HepG2 (cell line): ENCODE data around the gene BMF. TPM values are rescaled to one million over a fixed set of nuclear protein-coding genes. Genes with fewer than 3 reads are reported as not detected.

Source experiments
- ARID5B ChIP-seq: IDR thresholded peaks from 2 replicates; pipeline ENCODE4 v1.4.0; 2020; ENCODE audit warnings: mild to moderate bottlenecking, missing genetic modification reagents
- CC2D1A ChIP-seq: sonication (generic); formaldehyde crosslinking; IDR thresholded peaks from 2 replicates; pipeline ENCODE4 v1.8.1; 2023; ENCODE audit warnings: mild to moderate bottlenecking, missing genetic modification reagents
- CENPBD1 ChIP-seq: sonication (generic); formaldehyde crosslinking; IDR thresholded peaks from 2 replicates; pipeline ENCODE4 v1.8.0; 2022; ENCODE audit warnings: missing genetic modification reagents, low read depth, mild to moderate bottlenecking, borderline replicate concordance
- CREM ChIP-seq, 2 experiments: sonication (generic) in 1 of 2; formaldehyde crosslinking in 1 of 2; IDR thresholded peaks; 2 replicates each; pipeline versions ENCODE4 v1.4.0 to v1.6.1; 2016 to 2020; ENCODE audit warnings: antibody characterized with exemption in 1 of 2, mild to moderate bottlenecking in 1 of 2, missing genetic modification reagents in 1 of 2
- ERF ChIP-seq: IDR thresholded peaks from 2 replicates; pipeline ENCODE4 v1.6.1; 2018; ENCODE audit warnings: missing biosample characterization, missing genetic modification reagents
- GATAD1 ChIP-seq: IDR thresholded peaks from 2 replicates; pipeline ENCODE4 v1.6.1; 2016; ENCODE audit warnings: missing genetic modification reagents, missing compliant biosample characterization
- IKZF1 ChIP-seq: fragments of 450-650 bp; IDR thresholded peaks from 2 replicates; pipeline ENCODE4 v1.7.1; 2016
- MBNL3 ChIP-seq: fragments of 250-450 bp; sonication (Bioruptor Pico); conservative IDR thresholded peaks from 2 replicates; pipeline ENCODE4 v1.8.0; 2022; ENCODE audit warnings: mild to moderate bottlenecking, inconsistent platforms
- NFAT5 ChIP-seq: sonication (generic); formaldehyde crosslinking; IDR thresholded peaks from 2 replicates; pipeline ENCODE4 v1.4.0; 2020; ENCODE audit warnings: missing genetic modification reagents
- NFYB ChIP-seq: sonication (generic); formaldehyde crosslinking; IDR thresholded peaks from 2 replicates; pipeline ENCODE4 v1.4.0; 2020; ENCODE audit warnings: missing genetic modification reagents
- NFYC ChIP-seq: IDR thresholded peaks from 2 replicates; pipeline ENCODE4 v1.6.1; 2016; ENCODE audit warnings: missing genetic modification reagents, missing compliant biosample characterization
- NR3C1 ChIP-seq: sonication (generic); formaldehyde crosslinking; IDR thresholded peaks from 2 replicates; pipeline ENCODE4 v1.4.0; 2020; ENCODE audit warnings: missing genetic modification reagents
- POLR2AphosphoS2 ChIP-seq: IDR thresholded peaks from 2 replicates; pipeline ENCODE4 v1.6.1; 2011; ENCODE audit warnings: low read depth, low read length, improper control_type of control experiment
- SIX4 ChIP-seq: sonication (generic); formaldehyde crosslinking; IDR thresholded peaks from 2 replicates; pipeline ENCODE4 v1.4.0; 2020; ENCODE audit warnings: missing genetic modification reagents
- SP140L ChIP-seq: sonication (generic); formaldehyde crosslinking; IDR thresholded peaks from 2 replicates; pipeline ENCODE4 v1.4.0; 2020; ENCODE audit warnings: missing genetic modification reagents, borderline replicate concordance
- ZBTB20 ChIP-seq: sonication (generic); formaldehyde crosslinking; IDR thresholded peaks from 2 replicates; pipeline ENCODE4 v1.8.1; 2023; ENCODE audit warnings: missing genetic modification reagents, low read depth, mild to moderate bottlenecking, borderline replicate concordance
- ZBTB44 ChIP-seq: sonication (generic); formaldehyde crosslinking; IDR thresholded peaks from 2 replicates; pipeline ENCODE4 v1.4.0; 2020; ENCODE audit warnings: missing genetic modification reagents
- ZKSCAN1 ChIP-seq: fragments of 150-350 bp; IDR thresholded peaks from 2 replicates; pipeline ENCODE4 v1.6.1; 2014; ENCODE audit warnings: low read length
- ZNF251 ChIP-seq: sonication (generic); formaldehyde crosslinking; IDR thresholded peaks from 2 replicates; pipeline ENCODE4 v1.9.0; 2021; ENCODE audit warnings: mild to moderate bottlenecking, missing genetic modification reagents
- ZNF576 ChIP-seq: sonication (generic); formaldehyde crosslinking; IDR thresholded peaks from 2 replicates; pipeline ENCODE4 v1.4.0; 2020; ENCODE audit warnings: mild to moderate bottlenecking, missing genetic modification reagents
- ZNF772 ChIP-seq: sonication (generic); formaldehyde crosslinking; IDR thresholded peaks from 2 replicates; pipeline ENCODE4 v1.5.0; 2020; ENCODE audit warnings: mild to moderate bottlenecking, missing genetic modification reagents
- polyA plus RNA-seq, 8 experiments: library from polyadenylated mRNA; depleted of rRNA in 3 of 8; stranded (reverse) in 7 of 8; unstranded in 1 of 8; fragments of >200 nt; fragmentation: Illumina TruSeq in 4 of 8; extraction: Trizol in 4 of 8; gene quantifications; 2 replicates each; pipeline versions ENCODE4 v1.2.1 to v1.2.3, GENCODE V29; 2011 to 2016; ENCODE audit warnings: low read depth in 4 of 8, missing spikeins in 1 of 8, mixed read lengths in 1 of 8; ENCODE audit not compliant: insufficient read depth in 1 of 8
- total RNA-seq, 5 experiments: library from RNA; depleted of rRNA; stranded (reverse); fragments of >200 nt; fragmentation: Illumina TruSeq; extraction: Trizol; gene quantifications; 2 replicates each; pipeline ENCODE4 v1.2.3, GENCODE V29; 2016; ENCODE audit warnings: low read depth in 1 of 5

The BMF gene
- total and polyA plus RNA-seq, 2 of the 13 experiments (the other 11 are each of a cell fraction or from before 2014, with no cell fraction given), result 8.7 to 15.9 TPM

- TF ChIP-seq NFAT5 (CRISPR knock-in tag) (no peak), NFYC (CRISPR knock-in tag) (no peak), ZNF251 (CRISPR knock-in tag) (no peak), CC2D1A (no peak), MBNL3 (CRISPR knock-in tag) (no peak), ZBTB20 (CRISPR knock-in tag) (no peak), ZNF576 (CRISPR knock-in tag) (no peak), ERF (CRISPR knock-in tag) (peak; percentile 50; the same call in 1 of the 2 replicates), NR3C1 (no peak), ZBTB44 (CRISPR knock-in tag) (no peak), NFYB (CRISPR knock-in tag) (no peak), GATAD1 (CRISPR knock-in tag) (no peak), CREM (IDR thresholded peaks at IDR 0.05) (no peak), CREM (CRISPR knock-in tag; IDR thresholded peaks at IDR 0.05) (no peak), ZNF772 (CRISPR knock-in tag) (0 out of 2 replicates have a peak, but pooled peaks have one; percentile 56), IKZF1 (no peak), POLR2AphosphoS2 (no peak), SP140L (CRISPR knock-in tag) (no peak), ARID5B (CRISPR knock-in tag) (0 out of 2 replicates have a peak, but pooled peaks have one; percentile 64), ZKSCAN1 (no peak), SIX4 (CRISPR knock-in tag) (no peak), CENPBD1 (no peak)
Measured at GRCh38 chr15:40115670-40116093, 7.0 kb upstream of the BMF start (continued).
